ENCODE results near the gene NCOA1. TPM values are rescaled to one million over a fixed set of nuclear protein-coding genes. Genes with fewer than 3 reads are reported as not detected.

NCOA1 gene
- total and polyA plus RNA-seq, 2 of the 4 experiments (the other 2 are of a cell fraction): 6.7 to 11.3 TPM

- H2BK20ac ChIP-seq (ENCODE audit: low read depth, low read length): no peak overlapping the region
- H2AK9ac ChIP-seq (replicated peaks; ENCODE audit: low read depth, low read length, poor library complexity): no peak overlapping the region
- dilution Hi-C loops (cut with HindIII; ENCODE audit: low sequenced_read_pairs, unreplicated experiment) (no loop called here), in situ Hi-C loops (cut with MboI; ENCODE audit: low sequenced_read_pairs) (no loop called here), intact Hi-C loops (cut with micrococcal nuclease) (loop anchor here (5.0 kb wide), 1 partner anchor 50 kb away; no protein-coding TSS in a partner anchor)
- DNase-seq (no peak), ATAC-seq (ENCODE audit: low read depth) (no peak)
- H3K9me3 ChIP-seq (ENCODE audit: control insufficient read depth, insufficient read depth, low read length): no peaks in the 10 kb centered on the region
- no peak overlapping the region for H3K4me2 ChIP-seq (ENCODE audit: low read depth, low read length)
- peaks cover 4% of the 10 kb centered on the region; the same call in 1 of the 2 replicates for H4K20me1 ChIP-seq (ENCODE audit: insufficient read depth, low read length)
- no peaks in the 10 kb centered on the region for H3K36me3 ChIP-seq (ENCODE audit: control insufficient read depth, insufficient read depth, low read length)
- no peak overlapping the region for H3K9ac ChIP-seq (ENCODE audit: low read depth, low read length)
- H4K8ac ChIP-seq (ENCODE audit: low read depth in 2 of 2, low read length in 2 of 2): no peak overlapping the region
- no peak overlapping the region for H2AK5ac ChIP-seq (ENCODE audit: low read depth, low read length)
- POLR2A ChIA-PET (ENCODE audit: unreplicated experiment): no interaction called here
- BruUV-seq (replicated peaks): no TSS peak
- H3K79me1 ChIP-seq (ENCODE audit: low read depth in 1 of 2, low read length in 2 of 2): peaks cover 7% of the 10 kb centered on the region in 2 experiments
- no peak overlapping the region for H2BK5ac ChIP-seq (ENCODE audit: low read depth, low read length, poor library complexity, severe bottlenecking)
- H3K18ac ChIP-seq (ENCODE audit: low read depth, low read length): no peak overlapping the region
- H3K56ac ChIP-seq (ENCODE audit: extremely low read depth, insufficient read depth, low read length): no peak overlapping the region
- no peaks in the 10 kb centered on the region for H3K27me3 ChIP-seq (ENCODE audit: control insufficient read depth, insufficient read depth, low read length)
- H4K91ac ChIP-seq (ENCODE audit: insufficient read depth, low read depth, low read length): no peak overlapping the region
- H3K4me1 ChIP-seq (ENCODE audit: control insufficient read depth, insufficient read depth, low read length): no peaks in the 10 kb centered on the region
- H3K23ac ChIP-seq (ENCODE audit: low read depth, low read length): no peak overlapping the region
- no peak overlapping the region for H4K5ac ChIP-seq (ENCODE audit: low read depth, low read length)
- no peak overlapping the region for H2BK15ac ChIP-seq (ENCODE audit: low read depth, low read length)
- H2AFZ ChIP-seq (replicated peaks; ENCODE audit: low read length, poor library complexity): no peak overlapping the region
- CTCF ChIA-PET: no interaction called here
- H2BK120ac ChIP-seq (ENCODE audit: low read depth, low read length): no peak overlapping the region
- no peak overlapping the region for H3K27ac ChIP-seq (ENCODE audit: insufficient read depth, low read length)
- TF ChIP-seq MAFK (IDR thresholded peaks at IDR 0.05; ENCODE audit: low read depth, low read length) (no peak), CHD1 (IDR thresholded peaks at IDR 0.05; ENCODE audit: low read depth, low read length) (no peak), CTCF (conservative IDR thresholded peaks at IDR 0.05; ENCODE audit: low read depth, low read length) (no peak), RCOR1 (IDR thresholded peaks at IDR 0.05; ENCODE audit: insufficient replicate concordance, low read length) (no peak), BHLHE40 (IDR thresholded peaks at IDR 0.05; ENCODE audit: low read depth, low read length) (no peak), MAZ (IDR thresholded peaks at IDR 0.05; ENCODE audit: borderline replicate concordance, low read depth, low read length) (no peak), FOS (IDR thresholded peaks at IDR 0.05; ENCODE audit: low read depth, low read length) (no peak), POLR2A (IDR thresholded peaks at IDR 0.05; ENCODE audit: low read depth, low read length) (no peak), RAD21 (IDR thresholded peaks at IDR 0.05; ENCODE audit: low read length) (no peak), RFX5 (IDR thresholded peaks at IDR 0.05; ENCODE audit: low read depth, low read length) (no peak), NFE2L2 (IDR thresholded peaks at IDR 0.05; ENCODE audit: low read depth, low read length) (no peak), CEBPB (IDR thresholded peaks at IDR 0.05; ENCODE audit: low read depth, low read length) (no peak), MXI1 (IDR thresholded peaks at IDR 0.05; ENCODE audit: borderline replicate concordance, low read depth, low read length) (no peak), SMC3 (IDR thresholded peaks at IDR 0.05; ENCODE audit: low read depth, low read length) (no peak)
- TF ChIP-seq, protein P1, sequence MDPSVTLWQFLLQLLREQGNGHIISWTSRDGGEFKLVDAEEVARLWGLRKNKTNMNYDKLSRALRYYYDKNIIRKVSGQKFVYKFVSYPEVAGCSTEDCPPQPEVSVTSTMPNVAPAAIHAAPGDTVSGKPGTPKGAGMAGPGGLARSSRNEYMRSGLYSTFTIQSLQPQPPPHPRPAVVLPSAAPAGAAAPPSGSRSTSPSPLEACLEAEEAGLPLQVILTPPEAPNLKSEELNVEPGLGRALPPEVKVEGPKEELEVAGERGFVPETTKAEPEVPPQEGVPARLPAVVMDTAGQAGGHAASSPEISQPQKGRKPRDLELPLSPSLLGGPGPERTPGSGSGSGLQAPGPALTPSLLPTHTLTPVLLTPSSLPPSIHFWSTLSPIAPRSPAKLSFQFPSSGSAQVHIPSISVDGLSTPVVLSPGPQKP (IDR thresholded peaks at IDR 0.05; ENCODE audit: borderline replicate concordance, low read depth, low read length): no peak
- TF ChIP-seq, protein P2, sequence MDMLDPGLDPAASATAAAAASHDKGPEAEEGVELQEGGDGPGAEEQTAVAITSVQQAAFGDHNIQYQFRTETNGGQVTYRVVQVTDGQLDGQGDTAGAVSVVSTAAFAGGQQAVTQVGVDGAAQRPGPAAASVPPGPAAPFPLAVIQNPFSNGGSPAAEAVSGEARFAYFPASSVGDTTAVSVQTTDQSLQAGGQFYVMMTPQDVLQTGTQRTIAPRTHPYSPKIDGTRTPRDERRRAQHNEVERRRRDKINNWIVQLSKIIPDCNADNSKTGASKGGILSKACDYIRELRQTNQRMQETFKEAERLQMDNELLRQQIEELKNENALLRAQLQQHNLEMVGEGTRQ (IDR thresholded peaks at IDR 0.05; ENCODE audit: low read depth, low read length): no peak
- no peak overlapping the region for H3K4ac ChIP-seq (ENCODE audit: low read depth, low read length)
- WGBS, 2 experiments (ENCODE audit: extremely low coverage in 2 of 2, insufficient read length in 1 of 2): 100% methylated on average over 1 to 2 of the region's 3 CpGs
- H3K9me1 ChIP-seq (ENCODE audit: insufficient read depth, low read length): no peaks in the 10 kb centered on the region
- H3K14ac ChIP-seq (replicated peaks; ENCODE audit: low read depth, low read length): no peak overlapping the region
- no peak overlapping the region for H3K4me3 ChIP-seq (ENCODE audit: insufficient read depth, low read depth, low read length)
These were observed 31.1 kb downstream of the NCOA1 start for GRCh38 chr2:24521975-24522639.

Measured in IMR-90 (cell line).